SU-DHL-6 (cell line): ENCODE data around the gene SATB2.

Source experiments
- H2AFZ ChIP-seq: fragments of 200-600 bp; sonication (generic); 2 replicates; pipeline ENCODE4 v1.6.1; 2014; ENCODE audit warnings: low read depth, mild to moderate bottlenecking, moderate library complexity, mixed read lengths, antibody characterized with exemption, low read length; ENCODE audit not compliant: severe bottlenecking
- H3F3A ChIP-seq: fragments of 200-600 bp; shearing (Covaris generic); 2 replicates; pipeline ENCODE4 v1.6.0; 2016; ENCODE audit warnings: antibody characterized with exemption, mild to moderate bottlenecking; ENCODE audit not compliant: insufficient read depth
- H3K27ac ChIP-seq: fragments of 200-600 bp; sonication (generic); 2 replicates; pipeline ENCODE4 v1.5.1; 2016; ENCODE audit warnings: low read depth, mild to moderate bottlenecking, low read length, moderate library complexity, mixed read lengths
- H3K27me3 ChIP-seq: fragments of 200-600 bp; sonication (generic), shearing (Covaris generic); 2 replicates; pipeline ENCODE4 v1.6.0; 2014; ENCODE audit warnings: mild to moderate bottlenecking, low read length
- H3K36me3 ChIP-seq: fragments of 200-600 bp; sonication (generic); 2 replicates; pipeline ENCODE4 v1.6.1; 2014; ENCODE audit warnings: mild to moderate bottlenecking, low read length, mixed read lengths
- H3K4me2 ChIP-seq: fragments of 300-600, 200-600 bp; shearing (Covaris generic), sonication (generic); 2 replicates; pipeline ENCODE4 v1.6.0; 2014; ENCODE audit warnings: low read length, low read depth, mild to moderate bottlenecking; ENCODE audit not compliant: poor library complexity, severe bottlenecking
- H3K4me3 ChIP-seq: fragments of 200-600 bp; sonication (generic); 2 replicates; pipeline ENCODE4 v1.5.1; 2014; ENCODE audit warnings: antibody characterized with exemption, low read length, mild to moderate bottlenecking, mixed read lengths; ENCODE audit not compliant: insufficient read depth, poor library complexity, severe bottlenecking
- H3K79me2 ChIP-seq: fragments of 200-600 bp; sonication (generic); 2 replicates; pipeline ENCODE4 v1.6.1; 2014; ENCODE audit warnings: mild to moderate bottlenecking, low read length, moderate library complexity; ENCODE audit not compliant: insufficient read depth
- H3K9ac ChIP-seq: fragments of 200-600 bp; sonication (generic); 2 replicates; pipeline ENCODE4 v1.7.0; 2014; ENCODE audit warnings: mild to moderate bottlenecking, low read length
- H3K9me2 ChIP-seq: fragments of 200-600 bp; sonication (generic); replicated peaks from 2 replicates; pipeline ENCODE4 v1.6.1; 2014; ENCODE audit warnings: low read length; ENCODE audit not compliant: insufficient read depth
- H3K9me3 ChIP-seq: fragments of 200-600 bp; sonication (generic); 2 replicates; pipeline ENCODE4 v1.6.1; 2014; ENCODE audit warnings: low read length, mixed read lengths; ENCODE audit not compliant: insufficient read depth
- H4K20me1 ChIP-seq: fragments of 200-600 bp; sonication (generic); 2 replicates; pipeline ENCODE4 v1.6.1; 2014; ENCODE audit warnings: low read depth, mild to moderate bottlenecking, antibody characterized with exemption, low read length, moderate library complexity, mixed read lengths
- EZH2phosphoT487 ChIP-seq: fragments of 200-600 bp; sonication (generic), shearing (Covaris generic); conservative IDR thresholded peaks from 2 replicates; pipeline ENCODE4 v1.6.1; 2018; ENCODE audit warnings: mild to moderate bottlenecking, antibody characterized with exemption, low read length, moderate library complexity, mixed read lengths
- TF ChIP-seq, protein P1 (sequence below): fragments of 200-600 bp; sonication (generic); IDR thresholded peaks from one replicate; pipeline ENCODE4 v1.5.1; 2017; ENCODE audit warnings: antibody characterized with exemption, mild to moderate bottlenecking, low read length, moderate library complexity; ENCODE audit not compliant: insufficient read depth, poor library complexity, severe bottlenecking

Gene SATB2

GRCh38 chr2:199449455-199449854 is 8.3 kb downstream of the SATB2 start:
- H3K4me3 ChIP-seq, result no peak overlapping the region
- H3K4me2 ChIP-seq, result no peak overlapping the region
- no peak overlapping the region for H3K9ac ChIP-seq
- H4K20me1 ChIP-seq, result no peaks in the 10 kb centered on the region
- no peaks in the 10 kb centered on the region for H3K9me3 ChIP-seq
- H3K36me3 ChIP-seq, result no peaks in the 10 kb centered on the region
- no peaks in the 10 kb centered on the region for H3K9me2 ChIP-seq
- H3F3A ChIP-seq, result no peaks in the 10 kb centered on the region
- no peak for TF ChIP-seq EZH2phosphoT487
- TF ChIP-seq, protein P1, sequence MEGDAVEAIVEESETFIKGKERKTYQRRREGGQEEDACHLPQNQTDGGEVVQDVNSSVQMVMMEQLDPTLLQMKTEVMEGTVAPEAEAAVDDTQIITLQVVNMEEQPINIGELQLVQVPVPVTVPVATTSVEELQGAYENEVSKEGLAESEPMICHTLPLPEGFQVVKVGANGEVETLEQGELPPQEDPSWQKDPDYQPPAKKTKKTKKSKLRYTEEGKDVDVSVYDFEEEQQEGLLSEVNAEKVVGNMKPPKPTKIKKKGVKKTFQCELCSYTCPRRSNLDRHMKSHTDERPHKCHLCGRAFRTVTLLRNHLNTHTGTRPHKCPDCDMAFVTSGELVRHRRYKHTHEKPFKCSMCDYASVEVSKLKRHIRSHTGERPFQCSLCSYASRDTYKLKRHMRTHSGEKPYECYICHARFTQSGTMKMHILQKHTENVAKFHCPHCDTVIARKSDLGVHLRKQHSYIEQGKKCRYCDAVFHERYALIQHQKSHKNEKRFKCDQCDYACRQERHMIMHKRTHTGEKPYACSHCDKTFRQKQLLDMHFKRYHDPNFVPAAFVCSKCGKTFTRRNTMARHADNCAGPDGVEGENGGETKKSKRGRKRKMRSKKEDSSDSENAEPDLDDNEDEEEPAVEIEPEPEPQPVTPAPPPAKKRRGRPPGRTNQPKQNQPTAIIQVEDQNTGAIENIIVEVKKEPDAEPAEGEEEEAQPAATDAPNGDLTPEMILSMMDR, result no peak
- H3K27ac ChIP-seq, result no peak overlapping the region
- H3K27me3 ChIP-seq, result no peaks in the 10 kb centered on the region
- no peak overlapping the region for H2AFZ ChIP-seq
- no peaks in the 10 kb centered on the region for H3K79me2 ChIP-seq

DNA sequence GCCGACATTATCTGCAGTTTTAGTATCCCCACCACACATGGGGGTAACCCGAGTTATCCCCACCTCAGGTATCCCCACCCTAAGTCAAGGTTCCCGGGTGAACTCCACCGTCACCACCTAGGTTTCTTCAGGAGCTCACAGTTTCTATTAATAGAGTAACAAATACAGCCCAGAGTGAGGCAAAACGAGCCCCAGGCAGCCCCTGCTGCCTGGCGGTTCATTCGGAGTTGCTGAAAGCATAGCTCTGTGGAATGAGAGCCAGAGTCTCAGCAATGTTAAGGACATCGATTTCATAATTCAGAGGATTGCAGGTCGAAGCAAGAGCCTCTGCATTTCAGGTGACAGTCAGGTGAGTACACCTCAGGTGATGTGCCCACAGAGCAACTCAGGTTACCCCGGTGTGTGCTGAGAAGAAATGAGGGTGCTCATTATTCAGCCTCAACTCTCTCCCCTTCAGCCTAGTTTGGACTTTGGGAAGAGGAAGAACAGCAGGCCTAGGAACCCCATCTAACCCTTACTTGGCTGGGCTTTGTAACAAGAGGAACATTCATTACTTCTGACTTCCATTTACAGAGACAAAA is 10.7 kb downstream of the SATB2 start:
- no peak for TF ChIP-seq EZH2phosphoT487
- TF ChIP-seq, protein P1, result no peak
- H2AFZ ChIP-seq, result no peak overlapping the region
- no peaks in the 10 kb centered on the region for H3K36me3 ChIP-seq
- H3K4me2 ChIP-seq, result no peak overlapping the region
- H3K9ac ChIP-seq, result no peak overlapping the region
- H3K79me2 ChIP-seq, result no peaks in the 10 kb centered on the region
- H3K9me2 ChIP-seq, result no peaks in the 10 kb centered on the region
- H4K20me1 ChIP-seq, result no peaks in the 10 kb centered on the region
- H3F3A ChIP-seq, result no peaks in the 10 kb centered on the region
- H3K9me3 ChIP-seq, result no peaks in the 10 kb centered on the region
- H3K27me3 ChIP-seq, result no peaks in the 10 kb centered on the region
- no peak overlapping the region for H3K4me3 ChIP-seq
- no peak overlapping the region for H3K27ac ChIP-seq

GRCh38 chr2:199444749-199445148 is 13.0 kb downstream of the SATB2 start:
- no peak for TF ChIP-seq EZH2phosphoT487
- TF ChIP-seq, protein P1, result no peak
- H3K4me3 ChIP-seq, result no peak overlapping the region
- no peaks in the 10 kb centered on the region for H3K27me3 ChIP-seq
- no peak overlapping the region for H3K27ac ChIP-seq
- no peaks in the 10 kb centered on the region for H3K36me3 ChIP-seq
- no peaks in the 10 kb centered on the region for H3K9me3 ChIP-seq
- H2AFZ ChIP-seq, result no peak overlapping the region
- no peak overlapping the region for H3K9ac ChIP-seq
- H3F3A ChIP-seq, result no peaks in the 10 kb centered on the region
- H3K79me2 ChIP-seq, result no peaks in the 10 kb centered on the region
- no peaks in the 10 kb centered on the region for H3K9me2 ChIP-seq
- H4K20me1 ChIP-seq, result no peaks in the 10 kb centered on the region
- H3K4me2 ChIP-seq, result no peak overlapping the region
